ENCODE data around the gene FAM111A. TPM values are rescaled to one million over a fixed set of nuclear protein-coding genes. Genes with fewer than 3 reads are reported as not detected.

FAM111A gene
- polyA plus RNA-seq, 1 of the 3 experiments (the other 2 are of a cell fraction) = 5.9 TPM

DNA sequence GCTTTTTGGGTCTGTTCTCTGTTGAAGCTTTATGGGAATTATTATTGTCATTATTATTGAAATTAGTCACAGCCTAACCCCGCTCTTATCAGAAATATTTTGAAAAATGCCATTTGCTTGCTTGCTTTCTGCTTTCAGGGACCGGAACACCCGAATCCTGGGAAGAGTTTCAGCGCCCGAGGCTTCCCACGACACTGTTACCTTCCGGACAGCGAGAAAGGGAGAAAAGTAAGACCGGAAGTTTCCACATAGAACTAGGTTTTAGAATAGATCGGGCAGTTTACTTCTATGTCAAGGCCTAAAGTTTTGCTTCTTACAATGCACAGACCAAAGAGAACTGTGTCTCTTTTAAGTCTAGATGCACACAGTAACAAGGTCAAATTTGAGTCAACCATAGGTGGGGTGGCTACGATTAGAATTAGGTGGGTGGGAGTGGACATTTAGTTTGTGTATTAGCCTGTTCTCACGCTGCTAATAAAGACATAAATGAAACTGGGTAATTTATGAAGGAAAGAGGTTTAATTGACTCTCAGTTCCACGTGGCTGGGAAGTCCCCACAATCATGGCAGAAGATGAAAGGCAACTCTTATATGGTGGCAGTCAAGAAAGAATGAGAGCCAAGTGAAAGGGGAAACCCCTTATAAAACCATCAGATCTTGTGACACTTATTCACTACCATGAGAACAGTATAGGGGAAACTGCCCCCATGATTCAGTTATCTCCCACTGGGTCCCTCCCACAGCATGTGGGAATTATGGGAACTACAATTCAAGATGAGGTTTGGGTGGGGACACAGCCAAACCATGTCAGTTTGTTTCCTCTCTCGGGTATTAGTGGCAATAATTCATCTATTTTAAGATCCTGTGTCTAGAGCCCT lies 57.1 kb downstream of the FAM111A start:
- Histone ChIP-seq H3K9me3 (no peaks in the 10 kb centered on the region), H3K9ac (no peak overlapping the region), H3K27ac (ENCODE audit: low read depth in 2 of 2, low read length in 1 of 2) (no peak overlapping the region), H3K79me2 (ENCODE audit: insufficient read depth) (no peaks in the 10 kb centered on the region), H3K4me2 (no peak overlapping the region), H4K20me1 (ENCODE audit: insufficient read depth) (no peaks in the 10 kb centered on the region), H3K4me1 (ENCODE audit: control insufficient read depth in 1 of 2, insufficient read depth in 2 of 2, low read depth in 1 of 2, low read length in 1 of 2) (peaks cover 0 to 6% of the 10 kb centered on the region in 2 experiments; a peak in 1 of 4 replicates), H3K36me3 (replicated peaks in 1 of 2; ENCODE audit: control insufficient read depth in 1 of 2, insufficient read depth in 2 of 2, low read length in 1 of 2) (no peaks in the 10 kb centered on the region), H3F3A (replicated peaks; ENCODE audit: insufficient read depth) (no peaks in the 10 kb centered on the region), H3K27me3 (ENCODE audit: insufficient read depth) (0 out of 2 replicates have a peak, but pooled peaks cover 9% of the 10 kb centered on the region), H3K4me3 (ENCODE audit: low read depth in 2 of 2, low read length in 1 of 2) (no peak overlapping the region), H2AFZ (ENCODE audit: low read depth) (no peak overlapping the region), H3K9me2 (no peaks in the 10 kb centered on the region)
- 57% methylated on average over 14 of the region's 14 CpGs for WGBS (ENCODE audit: low lambda C conversion rate)
- TF ChIP-seq TAF1 (IDR thresholded peaks at IDR 0.05; ENCODE audit: borderline replicate concordance, low read depth, low read length) = no peak
- TF ChIP-seq POLR2AphosphoS5 (IDR thresholded peaks at IDR 0.05; ENCODE audit: low read depth, low read length) = no peak
- no peak for TF ChIP-seq EZH2phosphoT487 (IDR thresholded peaks at IDR 0.05; ENCODE audit: borderline replicate concordance, low read depth)
- no peak for TF ChIP-seq USF2 (IDR thresholded peaks at IDR 0.05; ENCODE audit: borderline replicate concordance, low read depth, low read length)
- TF ChIP-seq, protein P1, sequence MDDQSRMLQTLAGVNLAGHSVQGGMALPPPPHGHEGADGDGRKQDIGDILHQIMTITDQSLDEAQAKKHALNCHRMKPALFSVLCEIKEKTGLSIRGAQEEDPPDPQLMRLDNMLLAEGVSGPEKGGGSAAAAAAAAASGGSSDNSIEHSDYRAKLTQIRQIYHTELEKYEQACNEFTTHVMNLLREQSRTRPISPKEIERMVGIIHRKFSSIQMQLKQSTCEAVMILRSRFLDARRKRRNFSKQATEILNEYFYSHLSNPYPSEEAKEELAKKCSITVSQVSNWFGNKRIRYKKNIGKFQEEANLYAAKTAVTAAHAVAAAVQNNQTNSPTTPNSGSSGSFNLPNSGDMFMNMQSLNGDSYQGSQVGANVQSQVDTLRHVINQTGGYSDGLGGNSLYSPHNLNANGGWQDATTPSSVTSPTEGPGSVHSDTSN (IDR thresholded peaks at IDR 0.05) = no peak
- no peak for TF ChIP-seq FOSL2 (IDR thresholded peaks at IDR 0.05; ENCODE audit: borderline replicate concordance, low read depth)
- TF ChIP-seq CHD2 (IDR thresholded peaks at IDR 0.05; ENCODE audit: low read length, partially characterized antibody) = no peak
- TF ChIP-seq, protein P2, sequence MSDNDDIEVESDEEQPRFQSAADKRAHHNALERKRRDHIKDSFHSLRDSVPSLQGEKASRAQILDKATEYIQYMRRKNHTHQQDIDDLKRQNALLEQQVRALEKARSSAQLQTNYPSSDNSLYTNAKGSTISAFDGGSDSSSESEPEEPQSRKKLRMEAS (IDR thresholded peaks at IDR 0.05; ENCODE audit: low read depth) = no peak
- TF ChIP-seq ZBTB33 (IDR thresholded peaks at IDR 0.05; ENCODE audit: borderline replicate concordance, low read depth) = no peak
- no peak for TF ChIP-seq RFX5 (IDR thresholded peaks at IDR 0.05; ENCODE audit: low read length)
- TF ChIP-seq RXRA (IDR thresholded peaks at IDR 0.05; ENCODE audit: borderline replicate concordance, low read depth) = no peak
- no peak for TF ChIP-seq EP300 (IDR thresholded peaks at IDR 0.05; ENCODE audit: borderline replicate concordance in 1 of 2, low read depth in 1 of 2, low read length in 1 of 2)
- TF ChIP-seq ELF1 (IDR thresholded peaks at IDR 0.05) = no peak
- TF ChIP-seq RAD21 (IDR thresholded peaks at IDR 0.05; ENCODE audit: low read length) = no peak
- TF ChIP-seq SMC3 (IDR thresholded peaks at IDR 0.05; ENCODE audit: low read depth, low read length) = no peak
- TF ChIP-seq USF1 (IDR thresholded peaks at IDR 0.05; ENCODE audit: borderline replicate concordance, low read depth) = no peak
- TF ChIP-seq MEF2A (IDR thresholded peaks at IDR 0.05; ENCODE audit: borderline replicate concordance, low read depth) = no peak
- TF ChIP-seq GATA2 (CRISPR knock-in tag; IDR thresholded peaks at IDR 0.05) = no peak
- no peak for TF ChIP-seq NRF1 (IDR thresholded peaks at IDR 0.05; ENCODE audit: low read depth, low read length)
- ChIA-PET CTCF (interaction anchor here (0.6 to 4.5 kb wide), 8 partner anchors 9 to 63 kb away, joined by 3 to 29 read pairs (median 4); partner anchors contain the start of gene DTX4), POLR2A (no interaction called here)
- DNase-seq = no peak
